HG02870 (cell line): ENCODE results near the gene CTRB2.
"Not testable (repeated sequence)": the region's sequence is repeated elsewhere in the genome, so short reads cannot be mapped to it uniquely, and the experiment has no call there.

ENCODE experiments used
- ATAC-seq: cut with Tn5 transposase; IDR thresholded peaks from one replicate; pipeline ENCODE4 v1.9.1; 2021; ENCODE audit warnings: mild to moderate bottlenecking, moderate library complexity; ENCODE audit not compliant: unreplicated experiment

CTRB2 gene

GRCh38 chr16:75227361-75228142, 20.6 kb upstream of the CTRB2 start:
- ATAC-seq: no peak

- ATAC-seq: no peak
Measured at GRCh38 chr16:75226550-75227360, 19.8 kb upstream of the CTRB2 start.

GRCh38 chr16:75225678-75226515, 18.9 kb upstream of the CTRB2 start:
- no peak for ATAC-seq

GRCh38 chr16:75225092-75225491, 18.1 kb upstream of the CTRB2 start:
- ATAC-seq: no peak

- no peak for ATAC-seq
Measured at GRCh38 chr16:75224306-75225082, 17.5 kb upstream of the CTRB2 start.

- not testable (repeated sequence) for ATAC-seq
Measured at GRCh38 chr16:75223129-75223528, 16.2 kb upstream of the CTRB2 start.

- no peak for ATAC-seq
Measured at GRCh38 chr16:75222271-75222783, 15.4 kb upstream of the CTRB2 start.

- no peak for ATAC-seq
Measured at GRCh38 chr16:75219838-75220237, 12.9 kb upstream of the CTRB2 start.

GRCh38 chr16:75219088-75219487, 12.1 kb upstream of the CTRB2 start:
- ATAC-seq: no peak

- ATAC-seq: peak; percentile 78
Measured at GRCh38 chr16:75218256-75219076, 11.5 kb upstream of the CTRB2 start, which contains the start of gene CTRB1. TSS of gene CTRB1 (plus strand) at chr16:75218988. CDS start at chr16:75219008, 20 bp downstream.

- no peak for ATAC-seq
Measured at GRCh38 chr16:75217389-75217851, 10.5 kb upstream of the CTRB2 start.

GRCh38 chr16:75216576-75216975, 9.6 kb upstream of the CTRB2 start:
- no peak for ATAC-seq

- no peak for ATAC-seq
Measured at GRCh38 chr16:75216127-75216526, 9.2 kb upstream of the CTRB2 start.

- ATAC-seq: not testable (repeated sequence)
Measured at GRCh38 chr16:75211286-75211685, 4.3 kb upstream of the CTRB2 start.

- ATAC-seq: no peak
Measured at GRCh38 chr16:75209944-75210343, 3.0 kb upstream of the CTRB2 start.

- ATAC-seq: not testable (repeated sequence)
Measured at GRCh38 chr16:75209514-75209913, 2.6 kb upstream of the CTRB2 start.

- no peak for ATAC-seq
Measured at GRCh38 chr16:75208861-75209505, 2.0 kb upstream of the CTRB2 start.

- no peak for ATAC-seq
Measured at GRCh38 chr16:75208242-75208825, 1.4 kb upstream of the CTRB2 start.
